ENCODE data around the gene PLEKHN1.
"Not testable (repeated sequence)": the region's sequence is repeated elsewhere in the genome, so short reads cannot be mapped to it uniquely, and the experiment has no call there.

Gene PLEKHN1

DNA sequence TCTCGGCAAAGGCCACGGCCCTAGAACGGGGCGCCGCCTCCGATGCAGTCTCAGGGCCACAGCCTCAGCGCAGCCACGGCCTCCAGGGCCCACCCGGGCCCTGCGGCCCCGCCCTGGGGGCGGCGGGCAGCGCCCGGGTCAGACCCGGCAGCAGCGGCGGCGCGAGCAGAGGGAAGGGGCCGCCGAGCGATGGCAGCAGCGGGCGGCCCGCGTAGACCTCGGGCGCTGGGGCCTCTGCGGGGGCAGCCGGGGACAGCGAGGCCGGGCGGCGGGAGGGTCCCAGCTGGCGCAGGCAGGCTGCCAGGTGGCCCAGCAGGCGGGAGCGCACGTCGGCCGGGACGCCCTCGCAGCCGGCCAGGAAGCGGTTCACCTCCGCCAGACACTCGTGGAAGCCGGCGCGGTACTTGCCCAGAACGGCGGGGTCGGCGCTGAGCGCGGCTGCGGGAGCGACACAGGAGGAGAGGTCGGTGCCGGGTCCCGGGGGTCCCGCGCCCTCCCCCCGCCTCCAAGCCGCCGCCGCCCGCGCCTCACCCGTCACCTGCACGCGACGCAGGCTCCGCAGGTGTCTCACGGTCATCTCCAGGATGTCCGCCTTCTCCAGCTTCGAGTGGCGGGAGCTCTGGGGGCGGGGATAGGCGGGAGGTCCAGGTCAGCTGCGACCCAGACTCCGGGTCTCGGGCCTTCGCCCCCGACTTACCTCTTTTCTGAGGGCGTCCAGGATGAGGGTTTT is 32.9 kb downstream of the PLEKHN1 start:
- FAIRE-seq (no peak), DNase-seq (ENCODE audit: insufficient read length, low spot score) (no peak)
- no peak for TF ChIP-seq POLR2A (IDR thresholded peaks at IDR 0.05; ENCODE audit: low read depth, low read length)

GRCh38 chr1:999725-1000356 is 33.6 kb downstream of the PLEKHN1 start, which contains the start of gene HES4:
Gene HES4 (minus strand): TSS chr1:1000097. CDS start chr1:999973, 124 bp downstream.
- peak; percentile 94 for TF ChIP-seq POLR2A (IDR thresholded peaks at IDR 0.05; ENCODE audit: low read depth, low read length)
- FAIRE-seq (no peak), DNase-seq (ENCODE audit: insufficient read length, low spot score) (peak; percentile 81)

GRCh38 chr1:1000357-1001056 is 34.2 kb downstream of the PLEKHN1 start:
- no peak for TF ChIP-seq POLR2A (IDR thresholded peaks at IDR 0.05; ENCODE audit: low read depth, low read length)
- peak; percentile 84 for DNase-seq (ENCODE audit: insufficient read length, low spot score)
- FAIRE-seq, result peak; percentile 71

DNA sequence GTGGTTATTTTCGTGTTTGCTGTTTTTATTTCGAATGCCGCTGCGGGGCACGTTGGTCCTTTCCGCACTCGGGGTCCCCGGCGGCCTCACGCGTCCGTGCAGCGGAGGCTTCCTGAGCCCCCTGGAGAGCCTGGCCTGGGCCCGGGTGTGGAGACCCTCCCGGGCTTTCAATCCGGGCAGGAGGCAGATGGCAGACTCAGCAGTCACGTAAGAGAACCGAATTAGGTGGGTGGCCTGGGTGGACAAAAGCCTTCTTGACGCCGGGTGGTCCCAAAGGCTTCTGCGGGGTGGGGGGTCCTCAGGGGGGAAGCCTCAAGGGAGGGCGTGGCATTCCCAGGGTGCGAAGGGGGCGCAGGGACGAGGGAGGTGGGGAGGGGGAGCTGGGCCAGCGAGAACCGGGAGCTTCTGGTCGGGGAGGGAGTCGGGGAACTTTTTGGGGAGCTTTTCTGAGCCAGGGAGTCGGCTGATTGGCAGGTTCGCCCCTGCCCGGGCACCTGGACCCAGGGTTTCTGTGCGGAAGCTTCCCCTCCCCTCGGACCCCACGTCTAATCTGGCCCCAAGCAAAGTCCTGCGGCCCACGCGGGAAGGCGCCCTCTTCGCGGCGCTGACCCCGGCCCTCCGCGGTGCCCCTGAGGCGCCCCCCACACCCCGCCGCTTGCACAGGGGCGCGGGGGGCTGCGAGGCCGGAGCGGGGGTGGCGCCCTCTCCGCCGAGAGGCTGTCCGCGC is 34.9 kb downstream of the PLEKHN1 start:
- TF ChIP-seq POLR2A (IDR thresholded peaks at IDR 0.05; ENCODE audit: low read depth, low read length), result no peak
- no peak for FAIRE-seq
- no peak for DNase-seq (ENCODE audit: insufficient read length, low spot score)

DNA sequence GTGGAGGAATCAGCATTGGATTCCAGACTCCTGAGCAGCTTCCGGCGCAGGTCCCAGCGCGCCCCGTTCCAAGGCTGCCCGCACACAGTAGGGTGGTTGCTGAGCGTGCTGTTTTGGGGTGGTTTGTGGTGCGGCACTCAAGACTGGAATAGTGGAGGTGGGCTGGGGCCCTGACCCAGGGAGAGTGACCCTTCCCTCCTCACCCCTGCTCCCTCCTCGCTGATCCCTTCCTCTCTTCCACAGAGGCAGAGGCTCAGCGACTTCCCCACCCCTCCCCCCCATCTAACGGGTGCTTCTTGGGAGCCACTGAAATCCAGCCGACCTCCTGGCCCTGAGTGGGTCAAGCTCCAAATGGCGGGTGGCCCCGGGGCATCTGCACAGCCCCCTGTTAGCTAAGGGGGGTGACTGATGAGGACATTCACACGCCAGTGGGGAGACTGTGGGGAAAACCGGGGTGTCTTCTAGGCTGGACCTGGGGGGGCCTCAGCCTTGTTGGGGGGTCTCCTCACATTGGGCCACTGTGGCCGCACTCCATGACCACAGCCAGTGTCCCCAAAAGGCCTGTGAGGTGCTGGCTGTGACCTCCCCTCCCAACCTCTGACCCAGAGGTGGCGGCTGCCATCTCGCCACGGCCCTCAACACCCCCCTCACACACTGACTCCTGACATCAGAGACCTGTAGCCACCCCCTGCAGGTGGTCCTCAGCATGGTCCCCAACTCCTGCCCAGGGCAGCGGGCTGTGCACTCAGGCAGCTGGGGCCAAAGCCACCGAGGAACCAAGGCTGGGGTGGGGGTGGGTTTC is 37.5 kb downstream of the PLEKHN1 start:
- no peak for FAIRE-seq
- DNase-seq (ENCODE audit: insufficient read length, low spot score), result no peak
- TF ChIP-seq POLR2A (IDR thresholded peaks at IDR 0.05; ENCODE audit: low read depth, low read length), result no peak

DNA sequence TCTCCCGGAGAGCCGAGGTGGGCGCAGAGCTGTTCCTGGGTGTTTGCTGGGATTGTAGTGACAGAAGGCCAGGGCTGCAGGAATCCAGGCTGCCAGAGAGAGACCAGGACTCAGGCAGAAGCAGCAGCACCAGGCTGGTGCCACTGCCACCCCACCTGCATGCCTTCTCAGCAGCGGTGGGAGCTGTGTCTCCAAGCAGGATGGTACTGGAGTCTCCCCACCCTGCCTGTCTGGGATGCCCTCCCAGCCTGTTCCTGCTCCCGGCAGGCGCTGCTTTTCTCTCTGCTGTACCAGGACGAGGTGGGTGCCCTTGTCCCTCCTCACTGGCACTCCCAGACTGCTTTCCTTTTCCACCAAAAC is 38.1 kb downstream of the PLEKHN1 start:
- TF ChIP-seq POLR2A (IDR thresholded peaks at IDR 0.05; ENCODE audit: low read depth, low read length), result no peak
- DNase-seq (ENCODE audit: insufficient read length, low spot score) (no peak), FAIRE-seq (no peak)

- DNase-seq (ENCODE audit: insufficient read length, low spot score), result no peak
- no peak for FAIRE-seq
- TF ChIP-seq POLR2A (IDR thresholded peaks at IDR 0.05; ENCODE audit: low read depth, low read length), result no peak
These were observed 38.8 kb downstream of the PLEKHN1 start for GRCh38 chr1:1004780-1005697.

DNA sequence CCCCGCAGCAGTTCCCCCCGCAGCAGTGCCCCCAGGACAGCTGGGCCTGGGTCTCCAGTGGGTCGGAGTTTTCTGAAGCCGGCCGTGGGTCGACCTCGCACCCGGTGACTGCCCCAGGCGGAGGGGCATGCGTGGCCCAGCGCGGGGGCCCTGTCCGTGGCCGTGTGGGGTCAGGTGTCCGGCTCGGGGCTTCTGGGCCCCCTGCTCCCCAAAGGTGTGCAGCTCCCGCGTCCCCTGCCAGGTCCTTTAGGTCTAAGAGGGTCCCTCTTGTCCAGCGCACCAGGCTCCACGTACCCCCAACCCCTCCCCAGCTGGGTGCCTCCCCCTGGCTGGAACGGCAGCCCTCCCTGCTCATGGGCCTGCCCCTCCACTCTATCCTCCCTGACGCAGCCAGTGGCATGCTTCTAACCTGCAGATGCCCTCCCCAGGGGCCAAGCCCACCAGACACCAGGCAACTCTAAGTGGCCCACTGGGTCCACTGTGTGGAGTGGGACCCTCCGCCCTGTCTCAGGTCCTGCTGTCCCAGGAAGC is 39.6 kb downstream of the PLEKHN1 start:
- no peak for FAIRE-seq
- TF ChIP-seq POLR2A (IDR thresholded peaks at IDR 0.05; ENCODE audit: low read depth, low read length), result no peak

GRCh38 chr1:1006305-1007159 is 40.2 kb downstream of the PLEKHN1 start:
- no peak for TF ChIP-seq POLR2A (IDR thresholded peaks at IDR 0.05; ENCODE audit: low read depth, low read length)
- DNase-seq (ENCODE audit: insufficient read length, low spot score) (no peak), FAIRE-seq (no peak)

More for the DNA sequence above, 39.6 kb downstream of the PLEKHN1 start:
- DNase-seq (ENCODE audit: insufficient read length, low spot score), result no peak

GRCh38 chr1:1010131-1010530 is 43.8 kb downstream of the PLEKHN1 start:
- not testable (repeated sequence) for FAIRE-seq

GRCh38 chr1:1011396-1011949 is 45.2 kb downstream of the PLEKHN1 start:
- FAIRE-seq (no peak), DNase-seq (ENCODE audit: insufficient read length, low spot score) (no peak)
- no peak for TF ChIP-seq POLR2A (IDR thresholded peaks at IDR 0.05; ENCODE audit: low read depth, low read length)

More at GRCh38 chr1:1010131-1010530, 43.8 kb downstream of the PLEKHN1 start:
- not testable (repeated sequence) for DNase-seq (ENCODE audit: insufficient read length, low spot score)

- FAIRE-seq; DNase-seq (ENCODE audit: insufficient read length, low spot score): not testable (repeated sequence)
These were observed 46.4 kb downstream of the PLEKHN1 start for GRCh38 chr1:1012736-1013104.

All from H54 (cell line).